Esophagus squamous epithelium (tissue), 4 donors: ENCODE data around the gene RASSF10.

ENCODE experiments used
- POLR2A ChIP-seq, 4 donors: fragments of 450-650 bp; IDR thresholded peaks; one replicate each; pipeline ENCODE4 v1.6.1; 2017; ENCODE audit warnings: antibody characterized with exemption in 4 of 4, mild to moderate bottlenecking in 4 of 4, moderate library complexity in 3 of 4
- TF ChIP-seq, protein P1 (sequence below), 6 experiments: fragments of 450-650 bp in 4 of 6; fragments of 200-600 bp in 2 of 6; sonication (generic) in 2 of 6; IDR thresholded peaks; one replicate each; pipeline ENCODE4 v1.5.1; 2016 to 2019; ENCODE audit warnings: antibody characterized with exemption in 6 of 6, mild to moderate bottlenecking in 4 of 6, moderate library complexity in 4 of 6

DNA sequence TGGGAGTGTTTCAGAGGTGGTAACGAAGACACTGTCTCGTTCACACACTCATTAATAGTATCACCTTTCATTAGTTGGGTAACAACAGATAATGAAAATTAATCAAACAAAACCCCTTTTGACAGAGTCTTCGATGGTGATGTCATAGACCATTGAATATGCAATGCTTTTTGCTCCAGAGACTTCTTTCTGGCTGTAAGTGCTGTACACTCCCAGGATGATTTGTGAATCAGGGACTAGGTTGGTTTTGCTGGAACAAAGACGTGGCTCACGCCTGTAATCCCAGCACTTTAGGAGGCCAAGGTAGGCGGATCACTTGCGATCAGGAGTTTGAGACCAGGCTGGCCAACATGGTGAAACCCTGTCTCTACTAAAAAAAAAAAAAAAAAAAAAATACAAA is 9.5 kb upstream of the RASSF10 start:
- TF ChIP-seq, protein P1, sequence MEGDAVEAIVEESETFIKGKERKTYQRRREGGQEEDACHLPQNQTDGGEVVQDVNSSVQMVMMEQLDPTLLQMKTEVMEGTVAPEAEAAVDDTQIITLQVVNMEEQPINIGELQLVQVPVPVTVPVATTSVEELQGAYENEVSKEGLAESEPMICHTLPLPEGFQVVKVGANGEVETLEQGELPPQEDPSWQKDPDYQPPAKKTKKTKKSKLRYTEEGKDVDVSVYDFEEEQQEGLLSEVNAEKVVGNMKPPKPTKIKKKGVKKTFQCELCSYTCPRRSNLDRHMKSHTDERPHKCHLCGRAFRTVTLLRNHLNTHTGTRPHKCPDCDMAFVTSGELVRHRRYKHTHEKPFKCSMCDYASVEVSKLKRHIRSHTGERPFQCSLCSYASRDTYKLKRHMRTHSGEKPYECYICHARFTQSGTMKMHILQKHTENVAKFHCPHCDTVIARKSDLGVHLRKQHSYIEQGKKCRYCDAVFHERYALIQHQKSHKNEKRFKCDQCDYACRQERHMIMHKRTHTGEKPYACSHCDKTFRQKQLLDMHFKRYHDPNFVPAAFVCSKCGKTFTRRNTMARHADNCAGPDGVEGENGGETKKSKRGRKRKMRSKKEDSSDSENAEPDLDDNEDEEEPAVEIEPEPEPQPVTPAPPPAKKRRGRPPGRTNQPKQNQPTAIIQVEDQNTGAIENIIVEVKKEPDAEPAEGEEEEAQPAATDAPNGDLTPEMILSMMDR (IDR thresholded peaks at IDR 0.05) = no peak
- no peak for TF ChIP-seq POLR2A (IDR thresholded peaks at IDR 0.05)
